GM18519 (cell line): ENCODE measurements around the gene ZNF816.
"Not testable (repeated sequence)": the region's sequence is repeated elsewhere in the genome, so short reads cannot be mapped to it uniquely, and the experiment has no call there.

Experiments
- ATAC-seq: cut with Tn5 transposase; IDR thresholded peaks from one replicate; pipeline ENCODE4 v1.9.1; 2021; ENCODE audit warnings: mild to moderate bottlenecking, moderate library complexity; ENCODE audit not compliant: unreplicated experiment, low FRiP score

Gene ZNF816

DNA sequence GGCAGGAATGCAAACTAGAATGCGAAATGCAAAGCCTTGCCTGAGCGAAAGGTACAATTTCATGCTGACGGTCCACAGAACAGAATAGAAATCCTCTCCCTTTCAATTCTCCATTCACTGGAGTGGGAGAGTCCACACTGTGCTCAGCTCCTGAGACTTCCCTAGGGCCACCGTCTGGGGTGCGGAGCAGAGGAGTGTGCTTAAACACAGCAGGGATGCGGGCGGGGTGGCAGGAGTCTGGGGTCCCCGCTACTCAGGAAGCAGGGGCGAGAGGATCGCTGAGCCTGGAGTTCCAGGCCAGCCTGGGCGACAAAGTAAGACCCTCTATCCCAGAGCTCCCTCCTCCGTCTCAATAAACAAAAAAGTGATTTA, 552 bp upstream of the ZNF816 start:
- ATAC-seq, result no peak

- no peak for ATAC-seq
Measured at GRCh38 chr19:52961981-52962380, 700 bp downstream of the ZNF816 start.

DNA sequence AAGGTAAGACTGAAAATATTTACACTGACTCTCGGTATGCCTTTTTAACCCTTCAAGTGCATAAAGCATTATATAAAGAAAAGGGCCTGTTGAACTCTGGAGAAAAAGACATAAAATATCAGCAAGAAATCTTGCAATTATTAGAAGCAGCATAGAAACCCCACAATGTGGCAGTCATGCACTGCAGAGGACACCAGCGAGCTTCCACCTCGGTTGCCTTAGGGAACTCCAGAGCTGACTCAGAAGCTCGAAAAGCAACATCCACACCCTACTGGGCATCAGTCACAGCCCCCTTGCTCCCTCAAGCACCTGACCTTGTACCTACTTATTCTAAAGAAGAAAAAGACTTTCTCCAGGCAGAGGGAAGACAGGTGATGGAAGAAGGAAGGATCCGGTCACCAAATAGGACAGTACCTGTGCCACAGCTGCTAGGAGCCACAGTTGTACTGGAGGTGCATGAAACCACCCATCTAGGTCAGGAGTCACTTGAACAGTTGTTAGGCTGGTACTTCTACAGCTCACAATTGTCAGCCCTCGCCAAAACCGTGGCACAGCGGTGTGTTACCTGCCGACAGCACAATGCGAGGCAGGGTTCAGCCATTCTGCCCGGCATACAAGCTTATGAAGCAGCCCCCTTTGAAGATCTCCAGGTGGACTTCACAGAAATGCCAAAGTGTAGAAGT, 2.9 kb downstream of the ZNF816 start:
- no peak for ATAC-seq

DNA sequence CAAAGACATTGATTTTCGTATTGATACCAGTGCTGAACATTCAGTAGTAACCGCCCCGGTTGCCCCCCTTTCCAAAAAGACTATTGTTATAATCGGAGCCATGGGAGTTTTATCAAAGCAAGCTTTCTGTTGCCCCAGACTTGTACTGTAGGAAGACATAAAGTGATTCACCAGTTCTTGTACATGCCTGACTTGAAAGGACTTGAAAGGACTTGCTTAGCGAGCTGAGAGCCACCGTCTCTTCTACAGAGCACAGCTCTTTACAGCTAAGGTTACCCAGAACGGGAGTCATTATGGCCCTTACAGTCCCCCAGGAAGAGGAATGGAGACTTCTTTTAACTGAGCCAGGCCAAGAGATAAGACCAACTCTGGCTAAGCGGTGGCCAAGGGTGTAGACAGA, 5.1 kb downstream of the ZNF816 start:
- no peak for ATAC-seq

DNA sequence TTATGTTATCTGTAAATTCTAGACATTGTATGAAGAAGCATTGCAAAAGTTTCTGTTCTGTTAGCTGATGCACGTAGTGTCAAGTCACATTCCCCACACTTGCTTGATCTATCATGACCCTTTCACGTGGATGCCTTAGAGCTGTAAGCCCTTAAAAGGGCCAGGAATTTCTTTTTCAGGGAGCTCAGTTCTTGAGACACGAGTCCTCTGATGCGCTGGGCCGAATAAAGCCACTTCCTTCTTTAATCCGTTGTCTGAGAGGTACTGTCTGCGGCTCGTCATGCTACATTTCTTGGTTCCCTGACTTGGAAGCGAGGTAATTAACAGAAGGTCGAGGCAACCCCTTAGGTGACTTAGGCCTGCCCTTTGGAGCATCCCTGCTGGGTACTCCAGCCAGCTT, 5.8 kb downstream of the ZNF816 start:
- ATAC-seq, result no peak

- no peak for ATAC-seq
Measured at GRCh38 chr19:52949422-52949821, 13.3 kb downstream of the ZNF816 start.

GRCh38 chr19:52948025-52948770, 14.5 kb downstream of the ZNF816 start:
- ATAC-seq, result no peak

GRCh38 chr19:52946322-52947310, 16.1 kb downstream of the ZNF816 start:
- ATAC-seq, result no peak

GRCh38 chr19:52945652-52946321, 16.9 kb downstream of the ZNF816 start:
- ATAC-seq, result no peak

GRCh38 chr19:52944703-52945493, 17.8 kb downstream of the ZNF816 start:
- ATAC-seq, result not testable (repeated sequence)

GRCh38 chr19:52943884-52944643, 18.6 kb downstream of the ZNF816 start:
- no peak for ATAC-seq

DNA sequence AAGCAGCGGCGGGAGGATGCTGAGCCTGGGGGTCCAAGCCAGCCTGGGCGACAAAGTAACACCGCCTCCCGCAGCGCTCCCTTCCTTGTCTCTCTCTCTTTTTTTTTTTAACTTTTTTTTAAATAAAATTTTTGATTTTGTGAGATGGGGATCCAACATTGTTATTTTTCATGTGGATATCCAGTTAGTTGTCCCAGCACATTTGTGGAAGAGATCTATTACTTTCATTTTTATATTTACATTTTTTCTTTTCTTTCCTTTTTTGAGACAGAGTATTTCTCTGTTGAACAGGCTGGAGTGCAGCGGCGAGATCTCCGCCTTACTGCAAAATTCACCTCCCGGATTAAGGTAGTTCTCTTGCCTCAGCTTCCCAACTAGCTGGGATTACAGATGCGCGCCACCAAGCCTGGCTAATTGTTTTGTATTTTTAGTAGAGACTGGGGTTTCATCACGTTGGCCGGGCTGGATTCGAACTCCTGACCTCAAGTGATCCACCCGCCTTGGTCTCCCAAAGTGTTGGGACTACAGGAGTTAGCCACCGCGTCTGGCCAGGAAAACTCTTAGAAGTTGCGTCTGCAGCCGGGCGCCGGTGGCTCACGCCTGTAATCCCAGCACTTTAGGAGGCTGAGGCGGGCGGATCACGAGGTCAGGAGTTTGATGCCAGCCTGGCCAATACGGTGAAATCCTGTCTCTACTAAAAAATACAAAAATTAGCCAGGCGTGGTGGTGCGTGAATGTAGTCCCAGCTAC, 19.4 kb downstream of the ZNF816 start:
- ATAC-seq, result no peak

GRCh38 chr19:52942386-52943133, 20.1 kb downstream of the ZNF816 start:
- peak; percentile 84 for ATAC-seq

- peak; percentile 24 for ATAC-seq
Measured at GRCh38 chr19:52941941-52942385, 20.7 kb downstream of the ZNF816 start.

- not testable (repeated sequence) for ATAC-seq
Measured at GRCh38 chr19:52941523-52941922, 21.2 kb downstream of the ZNF816 start.

GRCh38 chr19:52940905-52941304, 21.8 kb downstream of the ZNF816 start:
- ATAC-seq, result not testable (repeated sequence)

- no peak for ATAC-seq
Measured at GRCh38 chr19:52938761-52939160, 23.9 kb downstream of the ZNF816 start.
